Adrenal gland (tissue), 5 donors: Measurements from ENCODE around the gene HLTF.

Experiments
- POLR2A ChIP-seq, 2 donors: fragments of 450-650 bp; IDR thresholded peaks; one replicate each; pipeline ENCODE4 v1.6.1; 2017; ENCODE audit warnings: antibody characterized with exemption in 2 of 2, mild to moderate bottlenecking in 2 of 2, moderate library complexity in 1 of 2
- TF ChIP-seq, protein P1 (sequence below), 6 experiments: fragments of 450-650 bp in 4 of 6; fragments of 200-600 bp in 2 of 6; sonication (generic) in 1 of 6; IDR thresholded peaks; 1 replicate in 5 of 6; 2 replicates in 1 of 6; pipeline versions ENCODE4 v1.5.1 to v1.8.0; 2016 to 2021; ENCODE audit warnings: antibody characterized with exemption in 6 of 6, mild to moderate bottlenecking in 2 of 6, moderate library complexity in 1 of 6
- donor health status: DM: no; HTN: no; CAD: no.

DNA sequence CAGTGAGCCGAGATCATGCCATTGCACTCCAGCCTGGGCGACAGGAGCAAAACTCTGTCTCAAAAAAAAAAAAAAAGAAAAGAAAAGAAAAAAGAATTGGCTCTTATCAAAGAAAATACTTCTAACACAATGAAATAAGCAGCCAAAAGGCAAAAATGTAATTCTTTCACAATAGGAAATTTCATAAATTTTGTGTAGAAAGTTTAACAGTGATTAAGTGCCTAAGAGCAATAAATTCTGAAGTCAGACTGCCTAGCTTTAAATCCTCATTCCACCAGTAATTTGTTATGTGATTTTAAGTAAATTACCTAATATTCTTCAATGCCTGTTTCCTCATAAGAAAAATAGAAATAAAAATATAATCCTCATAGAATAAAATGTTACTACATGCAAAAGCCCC is 24.6 kb downstream of the HLTF start:
- TF ChIP-seq, protein P1, sequence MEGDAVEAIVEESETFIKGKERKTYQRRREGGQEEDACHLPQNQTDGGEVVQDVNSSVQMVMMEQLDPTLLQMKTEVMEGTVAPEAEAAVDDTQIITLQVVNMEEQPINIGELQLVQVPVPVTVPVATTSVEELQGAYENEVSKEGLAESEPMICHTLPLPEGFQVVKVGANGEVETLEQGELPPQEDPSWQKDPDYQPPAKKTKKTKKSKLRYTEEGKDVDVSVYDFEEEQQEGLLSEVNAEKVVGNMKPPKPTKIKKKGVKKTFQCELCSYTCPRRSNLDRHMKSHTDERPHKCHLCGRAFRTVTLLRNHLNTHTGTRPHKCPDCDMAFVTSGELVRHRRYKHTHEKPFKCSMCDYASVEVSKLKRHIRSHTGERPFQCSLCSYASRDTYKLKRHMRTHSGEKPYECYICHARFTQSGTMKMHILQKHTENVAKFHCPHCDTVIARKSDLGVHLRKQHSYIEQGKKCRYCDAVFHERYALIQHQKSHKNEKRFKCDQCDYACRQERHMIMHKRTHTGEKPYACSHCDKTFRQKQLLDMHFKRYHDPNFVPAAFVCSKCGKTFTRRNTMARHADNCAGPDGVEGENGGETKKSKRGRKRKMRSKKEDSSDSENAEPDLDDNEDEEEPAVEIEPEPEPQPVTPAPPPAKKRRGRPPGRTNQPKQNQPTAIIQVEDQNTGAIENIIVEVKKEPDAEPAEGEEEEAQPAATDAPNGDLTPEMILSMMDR (IDR thresholded peaks at IDR 0.05): no peak
- TF ChIP-seq POLR2A (IDR thresholded peaks at IDR 0.05): no peak
